HG03571 (cell line): Measurements from ENCODE around the gene CACNA1B.

Experiments used
- ATAC-seq: cut with Tn5 transposase; IDR thresholded peaks from one replicate; pipeline ENCODE4 v1.9.1; 2021; ENCODE audit not compliant: unreplicated experiment

The CACNA1B gene

GRCh38 chr9:138067613-138068367 lies 190.2 kb downstream of the CACNA1B start:
- no peak for ATAC-seq

GRCh38 chr9:138068601-138069035 lies 191.0 kb downstream of the CACNA1B start:
- no peak for ATAC-seq

DNA sequence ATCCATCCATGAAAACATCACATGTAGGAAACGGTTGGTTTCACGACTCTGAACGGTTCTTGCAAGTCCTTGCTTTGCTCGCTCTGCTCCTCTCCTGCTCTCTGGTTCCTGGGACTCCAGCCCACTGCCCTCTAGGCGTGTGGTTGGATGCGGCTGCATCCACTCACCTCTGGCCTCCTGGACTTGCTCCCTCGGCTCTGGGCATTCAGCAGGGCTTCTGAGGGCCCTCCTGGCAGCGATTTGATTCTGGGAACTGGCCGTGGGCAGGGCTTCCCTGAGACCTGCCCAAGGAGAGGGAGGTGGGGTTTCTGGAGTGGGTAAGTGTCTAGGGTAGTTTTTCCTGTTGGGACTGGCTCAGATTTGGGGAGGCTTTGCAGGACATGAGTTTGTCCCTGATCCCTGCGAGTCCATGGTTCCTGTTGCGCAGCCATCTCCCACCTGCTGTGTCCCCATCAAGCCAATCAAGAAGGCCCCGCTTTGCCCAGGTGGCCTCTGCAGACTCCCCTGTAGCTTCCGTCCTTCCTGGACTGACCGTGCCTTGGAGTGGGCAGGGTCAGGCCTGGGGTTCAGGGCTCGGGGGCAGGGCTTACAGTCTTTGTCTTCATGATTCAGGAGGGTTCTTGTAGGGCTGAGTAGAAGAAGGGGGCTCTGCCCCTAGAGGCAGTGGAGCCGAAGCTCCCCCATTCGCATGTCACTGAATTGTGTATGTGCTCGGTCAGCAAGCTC lies 192.3 kb downstream of the CACNA1B start:
- no peak for ATAC-seq

- no peak for ATAC-seq
These were observed 193.2 kb downstream of the CACNA1B start for GRCh38 chr9:138070815-138071214.

DNA sequence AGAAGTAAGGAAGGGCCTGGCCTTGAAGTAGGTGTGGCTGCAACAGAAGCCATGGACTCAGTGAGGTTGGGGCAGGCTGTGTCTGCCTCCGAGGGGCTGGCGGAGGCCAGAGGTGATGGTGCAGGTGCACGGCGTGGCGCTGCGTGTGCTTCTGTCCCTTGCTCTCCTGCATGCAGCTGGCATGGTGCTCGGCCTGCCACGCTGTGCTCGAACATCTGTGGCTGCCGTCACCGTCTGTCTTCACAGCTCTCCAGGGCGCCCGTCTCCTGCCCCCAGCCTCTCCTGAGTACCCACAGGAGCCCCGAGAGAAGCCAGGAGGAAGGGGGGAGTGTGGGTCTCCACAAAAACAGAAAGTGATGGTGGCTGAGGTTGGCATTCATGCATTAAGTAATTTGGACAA lies 193.7 kb downstream of the CACNA1B start:
- no peak for ATAC-seq

DNA sequence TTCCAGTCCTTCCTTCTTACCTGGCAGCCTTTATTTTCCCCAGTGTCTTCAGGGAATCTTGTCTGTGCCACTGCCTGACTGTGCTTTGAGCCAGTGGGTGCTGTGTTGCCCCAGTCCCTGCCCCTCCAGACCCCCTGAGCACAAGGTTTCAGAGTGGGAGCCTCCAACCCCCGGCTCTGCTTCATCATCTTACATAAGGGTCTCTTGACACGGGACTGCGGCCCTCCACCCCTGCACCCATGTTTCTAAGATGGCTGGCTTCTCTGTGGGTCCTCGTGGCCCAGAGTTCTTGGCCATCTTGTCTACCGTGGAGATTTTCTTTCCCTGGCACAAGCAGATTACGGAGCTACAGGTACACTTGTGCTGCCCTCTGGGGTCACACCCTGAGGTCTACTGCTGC lies 194.1 kb downstream of the CACNA1B start:
- ATAC-seq, result no peak

GRCh38 chr9:138072161-138072842 lies 194.7 kb downstream of the CACNA1B start:
- no peak for ATAC-seq

DNA sequence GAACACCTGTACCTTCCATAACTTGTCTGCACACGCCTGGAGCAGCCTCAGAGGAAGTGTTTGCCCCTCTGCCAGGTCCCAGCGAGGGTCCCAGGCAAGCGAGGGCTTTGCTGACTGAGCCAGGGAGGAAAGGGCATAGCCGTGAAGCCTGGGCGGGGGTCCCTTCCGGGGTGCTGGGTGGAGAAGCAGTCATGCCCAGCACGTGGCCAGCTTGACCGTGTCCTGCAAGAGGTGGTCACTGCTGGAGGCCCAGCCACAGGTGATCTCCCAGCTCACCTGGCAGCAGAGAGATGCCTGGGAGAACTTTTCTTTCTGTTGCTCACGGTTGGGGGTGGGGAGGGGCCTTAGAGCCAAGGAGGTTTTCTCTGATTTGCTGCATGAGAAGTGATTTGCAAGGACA lies 195.3 kb downstream of the CACNA1B start:
- ATAC-seq, result no peak

DNA sequence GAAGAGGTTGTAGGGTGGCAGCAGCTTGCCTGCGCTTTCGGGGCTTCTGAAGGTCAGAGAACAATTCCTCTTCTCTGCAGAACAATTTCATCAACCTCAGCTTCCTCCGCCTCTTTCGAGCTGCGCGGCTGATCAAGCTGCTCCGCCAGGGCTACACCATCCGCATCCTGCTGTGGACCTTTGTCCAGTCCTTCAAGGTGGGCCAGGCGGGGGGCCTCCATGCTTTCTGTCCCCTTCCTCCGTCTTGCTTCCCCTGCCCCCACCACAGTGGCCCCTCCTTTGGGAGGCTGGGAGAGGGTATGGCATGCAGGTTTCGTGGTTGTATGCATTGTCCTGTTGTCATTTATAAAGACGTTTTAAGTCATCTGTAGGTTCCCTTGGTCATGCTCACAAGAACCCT lies 195.8 kb downstream of the CACNA1B start:
- ATAC-seq, result no peak

- no peak for ATAC-seq
These were observed 196.2 kb downstream of the CACNA1B start for GRCh38 chr9:138073808-138074207.

DNA sequence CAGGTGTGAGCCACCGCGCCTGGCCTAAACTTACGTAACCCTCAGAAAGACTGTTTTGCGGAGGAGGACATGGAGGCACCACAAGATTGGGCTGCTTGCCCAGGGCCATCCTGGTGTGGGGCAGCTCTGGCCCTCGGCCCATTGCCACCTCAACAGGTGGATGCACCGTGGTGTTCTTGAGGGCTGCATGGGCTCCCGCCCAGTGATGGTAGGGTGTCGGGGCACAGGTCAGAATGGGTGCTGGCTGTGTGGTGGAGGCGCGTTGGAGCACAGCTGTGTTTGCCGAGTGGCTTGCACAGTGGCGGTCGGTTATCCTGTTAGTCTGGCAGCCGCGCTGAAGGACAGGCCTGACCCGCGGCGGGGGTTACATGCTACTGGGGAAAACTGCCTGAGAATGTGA lies 196.9 kb downstream of the CACNA1B start:
- no peak for ATAC-seq

DNA sequence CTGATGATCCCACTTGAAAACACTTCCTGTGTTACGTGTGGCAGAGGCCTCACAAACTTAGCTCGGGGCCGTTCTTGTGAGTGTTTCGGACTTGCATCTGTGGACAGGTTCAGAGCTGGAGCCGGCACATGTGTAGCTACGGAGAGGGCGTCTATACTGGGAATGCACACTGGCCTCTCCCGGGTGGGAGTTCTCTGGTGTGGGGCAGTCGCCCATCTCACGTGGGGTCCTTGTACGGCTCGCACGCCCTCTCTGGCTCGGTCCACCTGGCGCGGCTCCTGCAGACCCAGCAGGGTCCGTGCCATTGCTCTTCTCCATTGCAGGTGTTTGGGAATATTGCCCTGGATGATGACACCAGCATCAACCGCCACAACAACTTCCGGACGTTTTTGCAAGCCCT lies 197.9 kb downstream of the CACNA1B start:
- ATAC-seq, result no peak

- no peak for ATAC-seq
These were observed 198.5 kb downstream of the CACNA1B start for GRCh38 chr9:138075961-138076649.

DNA sequence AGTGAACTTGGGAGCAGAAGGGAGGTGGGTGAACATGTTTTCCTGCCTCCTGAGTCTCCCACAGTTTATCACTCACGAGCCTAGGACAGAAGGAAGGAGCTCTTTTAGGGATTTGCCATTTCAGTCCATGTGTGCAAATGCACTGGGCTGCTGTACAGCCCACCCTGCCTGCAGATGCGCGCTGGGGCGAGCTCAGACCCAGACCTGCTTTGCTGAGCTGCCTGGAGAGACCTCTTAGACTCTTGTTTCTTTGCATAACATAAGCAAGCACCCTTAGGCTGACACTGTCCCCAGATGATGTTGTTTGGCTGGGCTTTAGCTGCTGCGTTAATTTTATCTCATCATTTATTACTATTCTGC lies 199.0 kb downstream of the CACNA1B start:
- no peak for ATAC-seq

DNA sequence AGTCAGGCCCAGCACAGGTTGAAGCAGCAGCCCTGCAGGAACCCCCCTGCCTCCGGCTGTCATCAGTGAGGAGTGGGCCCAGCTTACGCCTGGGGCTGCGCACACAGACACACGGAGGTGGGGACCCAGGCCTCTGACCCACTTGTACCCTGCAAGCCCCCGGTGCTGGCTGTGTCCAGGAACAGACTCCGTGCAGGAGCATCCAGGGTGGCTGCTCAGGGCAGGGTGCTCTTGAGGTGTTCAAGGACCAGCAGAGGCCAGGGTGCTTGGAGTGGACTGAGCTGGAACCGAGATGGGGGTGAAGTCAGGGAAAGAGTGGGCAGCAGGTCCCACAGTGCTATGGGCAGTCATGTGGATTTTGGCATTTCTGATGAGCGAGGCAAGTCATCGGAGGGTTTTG lies 199.5 kb downstream of the CACNA1B start:
- no peak for ATAC-seq

DNA sequence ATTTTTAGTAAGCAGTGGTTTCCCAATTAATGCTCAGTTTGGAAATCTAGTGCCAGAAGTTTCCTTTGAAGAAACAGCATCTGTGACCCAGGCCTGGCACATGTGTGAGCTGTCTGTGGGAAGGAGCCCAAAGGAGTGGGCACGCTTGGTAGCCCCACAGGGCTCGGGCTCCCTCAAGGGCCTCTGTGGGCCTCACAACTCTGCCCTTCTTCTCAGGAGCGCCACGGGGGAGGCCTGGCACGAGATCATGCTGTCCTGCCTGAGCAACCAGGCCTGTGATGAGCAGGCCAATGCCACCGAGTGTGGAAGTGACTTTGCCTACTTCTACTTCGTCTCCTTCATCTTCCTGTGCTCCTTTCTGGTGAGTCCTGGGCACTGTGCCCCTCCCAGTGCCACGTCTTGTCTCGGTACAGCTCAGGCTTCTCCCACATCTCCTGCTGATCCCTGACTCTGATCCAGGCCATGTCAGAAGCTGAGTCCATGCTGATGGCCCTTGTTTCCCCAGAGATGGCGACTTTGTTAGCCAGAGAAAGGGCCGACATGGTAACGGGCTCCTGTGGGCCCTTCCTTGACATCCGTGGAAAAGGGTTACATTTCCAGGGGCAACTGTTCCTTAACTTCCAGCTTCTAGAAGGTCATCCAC lies 200.4 kb downstream of the CACNA1B start:
- ATAC-seq, result no peak

- ATAC-seq, result no peak
These were observed 201.3 kb downstream of the CACNA1B start for GRCh38 chr9:138078846-138079245.

GRCh38 chr9:138080979-138081378 lies 203.4 kb downstream of the CACNA1B start:
- no peak for ATAC-seq

GRCh38 chr9:138082918-138083636 lies 205.5 kb downstream of the CACNA1B start:
- no peak for ATAC-seq

GRCh38 chr9:138083873-138084272 lies 206.3 kb downstream of the CACNA1B start:
- ATAC-seq, result no peak
